HT1080 (cell line): ENCODE measurements around the gene OGFR. TPM values are rescaled to one million over a fixed set of nuclear protein-coding genes. Genes with fewer than 3 reads are reported as not detected.

Source experiments
- DNase-seq: peaks from one replicate; pipeline ENCODE4 v3.0.0-alpha.2; 2015; ENCODE audit warnings: low read depth
- polyA plus RNA-seq, 2 experiments: library from polyadenylated mRNA; depleted of rRNA; stranded (reverse); fragments of >200 nt; gene quantifications; 2 replicates each; pipeline ENCODE4 v1.2.3, GENCODE V29; 2015
- total RNA-seq: library from RNA; depleted of rRNA; stranded (reverse); fragments of >200 nt; shearing (Covaris generic); gene quantifications from 2 replicates; pipeline ENCODE4 v1.2.3, GENCODE V29; 2014; rRNA removed

OGFR gene
- 86.7 and 95.5 TPM in 2 replicates for total RNA-seq
- polyA plus RNA-seq (2015; cell fraction: cytosol; rRNA removed) = 40.1 and 41.6 TPM in 2 replicates
- polyA plus RNA-seq (2015; cell fraction: nucleus; rRNA removed) = 52.5 and 55.9 TPM in 2 replicates

GRCh38 chr20:62804627-62805154, at the start of gene OGFR:
Gene OGFR, plus strand, starts transcription at chr20:62804835. Its CDS starts 25 bp downstream, at chr20:62804860.
- no peak for DNase-seq

GRCh38 chr20:62754991-62755356, 49.7 kb upstream of the OGFR start:
- no peak for DNase-seq

GRCh38 chr20:62755817-62756724, 48.6 kb upstream of the OGFR start:
- DNase-seq = no peak

- no peak for DNase-seq
Measured at GRCh38 chr20:62758226-62758912, 46.3 kb upstream of the OGFR start.

GRCh38 chr20:62759981-62760431, 44.6 kb upstream of the OGFR start:
- DNase-seq = no peak

- no peak for DNase-seq
Measured at GRCh38 chr20:62760471-62760855, 44.2 kb upstream of the OGFR start.

- DNase-seq = no peak
Measured at GRCh38 chr20:62760856-62761758, 43.5 kb upstream of the OGFR start.

GRCh38 chr20:62761759-62762131, 42.9 kb upstream of the OGFR start:
- DNase-seq = no peak

GRCh38 chr20:62762376-62762775, 42.3 kb upstream of the OGFR start:
- DNase-seq = no peak

- DNase-seq = no peak
Measured at GRCh38 chr20:62762801-62763368, 41.8 kb upstream of the OGFR start.

GRCh38 chr20:62763404-62763803, 41.2 kb upstream of the OGFR start:
- no peak for DNase-seq

GRCh38 chr20:62764156-62764935, 40.3 kb upstream of the OGFR start:
- DNase-seq = no peak

GRCh38 chr20:62765021-62765420, 39.6 kb upstream of the OGFR start:
- no peak for DNase-seq

GRCh38 chr20:62765432-62766070, 39.1 kb upstream of the OGFR start:
- DNase-seq = no peak

- no peak for DNase-seq
Measured at GRCh38 chr20:62766071-62766450, 38.6 kb upstream of the OGFR start.

- DNase-seq = no peak
Measured at GRCh38 chr20:62766716-62767115, 37.9 kb upstream of the OGFR start.

GRCh38 chr20:62768234-62768546, 36.4 kb upstream of the OGFR start:
- no peak for DNase-seq

- no peak for DNase-seq
Measured at GRCh38 chr20:62768551-62769287, 35.9 kb upstream of the OGFR start.
